HG02763 (cell line): Measurements from ENCODE around the gene ACTC1.

ENCODE experiments used
- ATAC-seq: cut with Tn5 transposase; IDR thresholded peaks from one replicate; pipeline ENCODE4 v1.9.1; 2021; ENCODE audit warnings: mild to moderate bottlenecking, moderate library complexity; ENCODE audit not compliant: unreplicated experiment

Gene ACTC1

DNA sequence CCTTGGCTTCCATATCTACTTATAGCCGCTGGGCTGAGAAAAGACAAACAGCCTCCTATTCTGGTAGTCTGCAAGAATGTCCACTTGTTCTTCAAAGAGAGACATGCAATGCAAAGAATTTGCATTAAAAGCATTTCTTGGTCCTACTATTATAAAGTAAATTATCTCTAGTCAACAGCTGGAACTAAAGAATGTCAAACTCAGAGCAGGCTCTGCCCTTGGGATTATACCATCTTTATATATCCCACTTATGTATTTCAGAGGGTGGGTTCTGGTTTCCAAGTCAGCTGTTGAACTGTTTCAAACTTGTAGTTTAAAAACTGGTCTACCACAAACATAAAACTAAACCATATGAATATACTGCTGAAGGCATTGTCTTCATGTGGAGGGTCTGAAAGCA lies 7.0 kb upstream of the ACTC1 start:
- no peak for ATAC-seq

DNA sequence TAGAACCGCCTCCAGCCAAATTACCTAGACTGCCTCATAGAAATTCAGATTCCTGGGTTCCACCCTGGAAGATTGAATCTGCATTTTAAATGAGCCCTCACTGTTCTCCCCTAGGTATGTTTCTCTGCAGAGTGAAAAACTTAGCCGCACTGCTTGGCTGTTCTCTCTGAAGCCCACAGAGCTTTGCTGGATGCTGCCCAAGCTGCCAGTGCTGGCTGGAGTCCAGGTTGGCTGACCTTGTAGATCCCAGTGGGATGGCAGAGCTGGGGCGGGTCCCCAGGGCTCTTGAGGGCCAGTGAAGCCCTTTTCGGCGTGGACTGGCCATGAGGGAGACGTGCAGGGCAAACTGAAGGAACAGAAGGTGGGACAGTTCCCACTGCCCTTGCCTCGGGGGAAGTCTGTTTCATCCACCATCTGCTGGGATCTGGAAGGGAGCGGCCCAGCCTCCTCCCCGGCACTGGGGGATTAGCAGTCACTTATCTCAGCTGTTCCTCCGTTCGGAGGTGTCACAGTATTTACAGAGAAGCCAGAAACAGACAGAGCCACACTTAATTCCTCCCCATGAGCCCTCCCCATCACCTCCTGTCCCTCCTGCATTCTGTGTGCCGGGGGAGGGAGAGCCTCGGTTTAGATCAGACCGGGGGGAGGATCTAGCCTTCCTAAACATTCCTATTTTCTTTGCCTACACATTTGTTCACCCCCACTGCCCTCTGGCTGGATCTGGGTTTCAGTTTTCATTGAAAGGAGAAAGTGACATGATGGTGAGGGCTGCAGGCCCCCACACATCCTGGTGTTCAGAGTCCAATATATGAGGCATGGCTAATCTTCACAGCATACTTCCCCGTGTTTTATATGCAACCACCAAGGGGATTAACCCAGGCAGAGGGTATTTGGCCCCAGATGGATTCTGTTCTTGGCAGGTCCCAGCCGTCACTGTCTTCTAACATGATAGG lies 4.1 kb upstream of the ACTC1 start:
- ATAC-seq, result no peak

- no peak for ATAC-seq
These were observed 1.6 kb upstream of the ACTC1 start for GRCh38 chr15:34796847-34797435.

- no peak for ATAC-seq
These were observed 651 bp downstream of the ACTC1 start for GRCh38 chr15:34794590-34795206.

- no peak for ATAC-seq
These were observed 1.4 kb downstream of the ACTC1 start for GRCh38 chr15:34793901-34794300.

- ATAC-seq, result no peak
These were observed 2.3 kb downstream of the ACTC1 start for GRCh38 chr15:34793071-34793470.

DNA sequence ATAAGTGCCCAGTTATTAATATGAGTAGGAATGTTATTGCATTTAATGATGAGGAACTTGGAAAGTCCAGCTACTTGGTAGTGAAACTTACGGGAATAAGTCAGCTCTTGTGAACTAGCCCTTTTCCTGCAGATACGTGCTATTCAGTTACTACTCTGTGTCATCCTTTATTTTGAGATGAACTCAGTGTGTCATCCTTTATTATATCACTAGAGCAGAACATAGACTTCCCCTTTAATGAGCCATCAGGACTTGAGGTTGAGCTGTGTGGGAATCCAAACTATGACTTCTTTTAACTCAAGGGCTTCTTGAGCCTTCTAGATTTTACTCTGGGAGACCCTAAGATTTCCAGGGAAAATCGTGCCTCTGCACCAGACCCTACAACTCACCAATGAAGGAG lies 3.6 kb downstream of the ACTC1 start:
- no peak for ATAC-seq

DNA sequence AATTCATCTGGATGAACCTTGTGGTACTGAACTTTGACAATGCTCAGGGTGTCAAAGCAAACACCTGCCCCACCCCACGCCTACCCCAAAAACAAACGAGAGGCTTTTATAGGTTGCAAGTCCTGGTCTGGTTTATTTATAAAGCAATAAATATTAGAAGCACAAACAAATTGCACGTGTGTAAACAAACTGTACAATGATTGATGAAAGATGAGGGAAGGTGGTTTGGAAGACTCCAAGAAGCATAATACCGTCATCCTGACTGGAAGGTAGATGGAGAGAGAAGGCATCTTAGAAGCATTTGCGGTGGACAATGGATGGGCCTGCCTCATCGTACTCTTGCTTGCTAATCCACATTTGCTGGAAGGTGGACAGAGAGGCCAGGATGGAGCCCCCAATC lies 5.2 kb downstream of the ACTC1 start:
- no peak for ATAC-seq

DNA sequence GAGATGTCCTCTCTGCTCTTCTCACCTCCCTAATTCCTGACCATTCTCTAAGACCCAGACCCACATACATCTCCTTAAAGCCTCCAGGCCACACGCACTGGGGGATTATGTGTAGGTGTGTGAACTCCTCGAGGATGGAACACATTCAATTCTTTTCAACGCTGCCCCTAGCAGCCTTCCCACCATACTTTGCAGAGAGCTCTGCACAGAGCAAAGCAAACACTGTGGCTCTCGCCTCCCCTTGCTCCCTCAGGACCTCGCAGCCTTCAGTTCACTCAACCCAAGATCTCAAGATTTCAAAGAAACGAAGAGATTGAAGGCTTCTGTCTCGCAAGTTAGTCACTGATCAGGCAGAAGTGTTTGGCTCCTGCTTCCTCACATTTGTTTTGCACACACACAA lies 6.0 kb downstream of the ACTC1 start:
- ATAC-seq, result no peak

DNA sequence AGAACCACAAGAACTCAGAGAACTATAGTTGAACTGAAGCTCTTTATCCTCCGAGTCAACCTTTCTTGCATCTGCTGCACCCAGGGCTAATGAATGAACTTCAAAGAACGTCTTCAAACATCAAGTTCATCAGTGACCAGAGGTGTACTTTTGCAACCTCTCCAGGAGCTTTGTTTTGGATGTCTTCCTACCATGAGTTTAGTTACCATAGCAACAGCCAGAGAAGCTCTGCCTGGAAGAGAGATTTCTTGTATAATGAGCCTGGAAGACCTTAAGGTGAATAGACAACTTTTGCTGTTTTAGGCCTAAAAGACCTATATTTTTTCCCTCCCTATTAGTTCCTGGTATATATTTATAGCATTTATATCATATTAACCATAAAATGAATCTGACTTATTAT lies 9.1 kb downstream of the ACTC1 start:
- no peak for ATAC-seq

GRCh38 chr15:34783991-34784390 lies 11.4 kb downstream of the ACTC1 start:
- ATAC-seq, result no peak

GRCh38 chr15:34783431-34783830 lies 11.9 kb downstream of the ACTC1 start:
- no peak for ATAC-seq

DNA sequence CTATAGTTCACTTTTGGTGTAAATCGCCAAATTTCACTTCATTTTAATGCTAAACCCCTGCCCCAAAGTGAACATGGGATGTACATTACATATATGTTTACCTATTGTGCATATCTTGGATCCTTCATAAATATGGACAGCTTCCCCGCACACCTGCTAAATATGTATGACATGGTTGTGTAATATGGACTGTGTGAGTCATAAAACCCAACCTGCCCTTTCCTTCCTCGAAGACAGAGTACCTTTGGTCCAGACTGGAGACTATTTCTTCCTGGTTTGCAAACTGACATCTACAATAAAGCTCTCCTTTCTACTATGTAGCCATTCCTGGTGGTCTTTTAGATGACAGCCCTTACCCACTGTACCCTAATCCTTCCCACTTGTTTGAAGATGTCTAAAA lies 12.4 kb downstream of the ACTC1 start:
- no peak for ATAC-seq

DNA sequence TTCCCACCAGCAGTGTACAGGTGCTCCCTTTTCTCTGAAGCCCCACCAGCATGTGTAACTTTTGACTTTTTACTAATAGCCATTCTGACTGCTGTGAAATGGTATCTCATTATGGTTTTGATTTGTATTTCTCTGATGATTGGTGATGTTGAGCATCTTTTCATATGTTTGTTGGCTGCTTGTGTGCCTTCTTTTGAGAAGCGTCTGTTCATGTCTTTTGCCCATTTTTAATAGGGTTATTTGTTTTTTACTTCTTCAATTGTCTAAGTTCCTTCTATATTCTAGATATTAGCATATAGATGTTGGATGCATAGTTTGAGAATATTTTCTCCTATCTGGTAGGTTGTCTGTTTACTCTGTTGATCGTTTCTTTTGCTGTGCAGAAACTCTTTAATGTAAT lies 14.6 kb downstream of the ACTC1 start:
- ATAC-seq, result no peak

DNA sequence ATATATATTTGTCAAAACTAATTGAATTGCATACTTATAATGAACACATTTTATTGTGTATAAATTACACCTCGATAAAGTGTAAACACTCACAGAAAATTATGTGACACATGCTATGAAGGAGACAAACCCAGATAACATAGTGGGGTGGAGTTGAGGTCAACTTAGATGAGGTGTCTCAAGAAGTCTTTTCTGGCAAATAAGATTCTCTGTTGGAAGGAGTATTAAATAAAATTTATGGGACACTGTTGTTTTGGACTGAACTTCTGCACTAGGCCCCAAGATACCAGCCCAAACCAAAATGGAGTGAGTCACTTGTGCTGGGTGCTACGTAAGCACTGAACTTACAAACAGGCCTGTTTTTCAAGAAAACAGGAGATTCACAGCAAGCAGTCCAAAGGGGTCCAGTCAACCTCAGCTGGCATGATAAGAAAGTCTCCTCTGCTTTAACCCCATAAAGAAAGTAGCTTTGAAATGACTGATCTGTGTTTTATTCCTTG lies 18.7 kb downstream of the ACTC1 start:
- no peak for ATAC-seq

GRCh38 chr15:34773917-34774316 lies 21.4 kb downstream of the ACTC1 start:
- ATAC-seq, result no peak

DNA sequence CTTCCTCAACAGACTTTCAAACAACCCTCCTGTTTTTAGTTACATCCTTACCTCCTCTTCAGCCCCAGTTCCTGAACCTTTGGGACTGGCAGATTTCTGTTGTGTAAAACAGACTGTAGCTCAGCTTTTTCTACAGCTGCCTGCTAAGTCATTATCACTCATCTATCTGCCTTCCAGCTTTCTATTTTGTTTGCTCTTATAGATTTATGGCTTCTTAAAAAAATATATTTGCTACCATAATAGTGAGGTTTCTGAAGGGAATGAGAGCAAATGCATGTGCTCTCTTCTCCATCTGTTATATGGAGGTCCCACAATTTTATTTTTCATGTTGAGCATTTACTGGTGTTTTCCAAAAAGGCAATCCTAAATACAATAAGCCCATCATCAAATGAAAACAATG lies 22.3 kb downstream of the ACTC1 start:
- ATAC-seq, result no peak

DNA sequence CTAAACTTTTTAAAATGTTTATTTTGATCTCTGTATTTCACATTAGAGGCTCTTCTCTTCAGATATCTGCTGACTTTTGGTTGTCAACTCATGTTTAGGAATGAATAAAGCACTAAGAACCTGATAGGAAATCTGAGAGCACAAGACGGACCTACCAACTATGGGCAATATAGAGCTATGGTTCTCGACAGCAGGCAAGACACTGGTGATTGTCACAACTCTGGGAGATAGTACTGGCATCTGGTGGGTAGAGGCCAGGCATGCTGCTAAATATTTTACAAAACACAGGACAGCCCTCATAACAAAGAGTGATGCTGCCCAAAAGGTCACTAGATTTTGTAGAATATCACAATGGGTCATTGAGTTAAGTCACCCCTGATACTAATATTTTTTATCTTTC lies 23.0 kb downstream of the ACTC1 start:
- no peak for ATAC-seq

DNA sequence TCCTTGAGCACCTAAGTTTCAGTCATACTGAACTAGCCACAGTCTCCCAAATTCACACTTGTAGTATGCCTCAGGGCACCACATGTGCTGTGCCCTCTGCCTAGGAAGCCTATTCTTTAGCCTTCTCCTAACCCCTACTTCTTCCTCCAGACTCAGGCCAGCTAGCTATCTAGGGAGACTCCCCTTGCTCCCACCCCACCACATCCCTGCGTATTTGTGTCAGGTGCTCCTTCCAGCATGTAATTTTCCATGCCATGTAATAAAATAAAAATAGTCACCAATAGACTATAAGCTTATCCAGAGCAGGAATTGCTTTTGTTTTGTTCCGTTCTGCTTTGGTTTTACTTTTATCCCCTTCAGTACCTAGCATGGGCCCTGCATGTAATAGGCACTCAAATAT lies 25.6 kb downstream of the ACTC1 start:
- ATAC-seq, result no peak

- ATAC-seq, result no peak
These were observed 26.8 kb downstream of the ACTC1 start for GRCh38 chr15:34768530-34768929.

GRCh38 chr15:34765741-34766140 lies 29.6 kb downstream of the ACTC1 start:
- ATAC-seq, result no peak

GRCh38 chr15:34760909-34761308 lies 34.4 kb downstream of the ACTC1 start:
- no peak for ATAC-seq
